Neural cell (in vitro differentiated cells): ENCODE results near the gene ZDHHC11.

Experiments
- CTCF ChIP-seq: fragments of 450-650 bp; IDR thresholded peaks from 2 replicates; pipeline ENCODE4 v1.5.1; 2014; ENCODE audit warnings: antibody characterized with exemption, mild to moderate bottlenecking, moderate library complexity; ENCODE audit not compliant: poor library complexity, severe bottlenecking
- EZH2 ChIP-seq: fragments of 200-600, 300-800 bp; shearing (Covaris generic), sonication (generic); IDR thresholded peaks from 2 replicates; pipeline ENCODE4 v1.6.1; 2014; ENCODE audit warnings: antibody characterized with exemption, low read length, borderline replicate concordance, mild to moderate bottlenecking; ENCODE audit not compliant: insufficient read depth, poor library complexity, severe bottlenecking
- POLR2AphosphoS5 ChIP-seq: IDR thresholded peaks from 2 replicates; pipeline ENCODE4 v1.6.1; 2012
- RAD21 ChIP-seq: fragments of 450-650 bp; conservative IDR thresholded peaks from 2 replicates; pipeline ENCODE4 v1.6.1; 2014; ENCODE audit warnings: antibody characterized with exemption, mild to moderate bottlenecking, moderate library complexity
- SMC3 ChIP-seq: fragments of 450-650 bp; conservative IDR thresholded peaks from 2 replicates; pipeline ENCODE4 v1.6.1; 2014; ENCODE audit warnings: antibody characterized with exemption, mild to moderate bottlenecking, moderate library complexity; ENCODE audit not compliant: poor library complexity

GRCh38 chr5:865168-865521 lies 14.4 kb upstream of the ZDHHC11 start:
- TF ChIP-seq CTCF (no peak), POLR2AphosphoS5 (no peak), RAD21 (no peak), SMC3 (no peak), EZH2 (no peak)
